Peyer's patch (tissue), 4 donors: ENCODE data around the gene FUT8.

Experiments
- CTCF ChIP-seq, 6 experiments: fragments of 450-650 bp in 4 of 6; fragments of 200-600 bp in 2 of 6; sonication (generic) in 1 of 6; IDR thresholded peaks; one replicate each; pipeline ENCODE4 v1.5.1; 2017 to 2019; ENCODE audit warnings: antibody characterized with exemption in 6 of 6, mild to moderate bottlenecking in 3 of 6, moderate library complexity in 1 of 6
- POLR2A ChIP-seq, 2 donors: fragments of 450-650 bp; IDR thresholded peaks; one replicate each; pipeline ENCODE4 v1.5.1; 2017; ENCODE audit warnings: antibody characterized with exemption in 2 of 2, mild to moderate bottlenecking in 2 of 2, moderate library complexity in 2 of 2

- no peak for TF ChIP-seq CTCF (IDR thresholded peaks at IDR 0.05)
- TF ChIP-seq POLR2A (IDR thresholded peaks at IDR 0.05) = no peak
Observed at GRCh38 chr14:65581378-65581777, 168.8 kb downstream of the FUT8 start.
